Upper lobe of left lung (tissue), 4 donors: ENCODE data around the gene ZNF205.

Experiments used
- EP300 ChIP-seq, 4 donors: sonication (generic); formaldehyde crosslinking; IDR thresholded peaks; one replicate each; pipeline ENCODE4 v1.5.1; 2017; ENCODE audit warnings: antibody characterized with exemption in 4 of 4, control low read depth in 2 of 4
- POLR2A ChIP-seq, 4 donors: fragments of 450-650 bp; IDR thresholded peaks; one replicate each; pipeline ENCODE4 v1.5.1; 2016 to 2017; ENCODE audit warnings: antibody characterized with exemption in 4 of 4, mild to moderate bottlenecking in 2 of 4
- TF ChIP-seq, protein P1 (sequence below), 6 experiments: fragments of 450-650 bp in 4 of 6; fragments of 200-600 bp in 2 of 6; sonication (generic) in 2 of 6; IDR thresholded peaks; one replicate each; pipeline ENCODE4 v1.5.1; 2016 to 2019; ENCODE audit warnings: antibody characterized with exemption in 6 of 6

DNA sequence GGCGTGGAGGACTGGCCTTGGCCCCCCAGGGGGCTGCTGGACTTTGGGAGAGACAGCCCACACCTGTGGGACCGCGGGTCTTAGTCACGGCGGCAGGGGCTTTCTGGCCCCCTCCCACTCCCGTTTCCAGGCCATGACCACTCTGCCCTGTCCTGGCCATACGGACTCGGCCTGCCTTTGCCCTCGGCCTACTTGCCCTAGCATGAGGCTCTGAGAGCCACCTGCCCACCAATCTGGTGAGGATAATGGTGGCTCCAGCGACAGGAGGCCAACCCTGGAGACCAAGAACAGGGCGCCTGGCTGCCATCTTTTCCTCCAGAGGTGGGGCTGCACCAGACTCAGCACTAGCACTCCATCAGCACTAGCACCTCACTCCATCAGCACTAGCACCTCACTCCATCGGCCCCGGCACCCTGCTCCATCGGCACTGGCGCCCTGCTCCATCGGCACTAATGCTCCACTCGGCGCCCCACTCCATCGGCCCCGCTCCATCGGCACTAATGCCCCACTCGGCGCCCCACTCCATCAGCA is 29.5 kb downstream of the ZNF205 start:
- TF ChIP-seq POLR2A (IDR thresholded peaks at IDR 0.05) = no peak
- TF ChIP-seq, protein P1, sequence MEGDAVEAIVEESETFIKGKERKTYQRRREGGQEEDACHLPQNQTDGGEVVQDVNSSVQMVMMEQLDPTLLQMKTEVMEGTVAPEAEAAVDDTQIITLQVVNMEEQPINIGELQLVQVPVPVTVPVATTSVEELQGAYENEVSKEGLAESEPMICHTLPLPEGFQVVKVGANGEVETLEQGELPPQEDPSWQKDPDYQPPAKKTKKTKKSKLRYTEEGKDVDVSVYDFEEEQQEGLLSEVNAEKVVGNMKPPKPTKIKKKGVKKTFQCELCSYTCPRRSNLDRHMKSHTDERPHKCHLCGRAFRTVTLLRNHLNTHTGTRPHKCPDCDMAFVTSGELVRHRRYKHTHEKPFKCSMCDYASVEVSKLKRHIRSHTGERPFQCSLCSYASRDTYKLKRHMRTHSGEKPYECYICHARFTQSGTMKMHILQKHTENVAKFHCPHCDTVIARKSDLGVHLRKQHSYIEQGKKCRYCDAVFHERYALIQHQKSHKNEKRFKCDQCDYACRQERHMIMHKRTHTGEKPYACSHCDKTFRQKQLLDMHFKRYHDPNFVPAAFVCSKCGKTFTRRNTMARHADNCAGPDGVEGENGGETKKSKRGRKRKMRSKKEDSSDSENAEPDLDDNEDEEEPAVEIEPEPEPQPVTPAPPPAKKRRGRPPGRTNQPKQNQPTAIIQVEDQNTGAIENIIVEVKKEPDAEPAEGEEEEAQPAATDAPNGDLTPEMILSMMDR (IDR thresholded peaks at IDR 0.05) = no peak
- no peak for TF ChIP-seq EP300 (IDR thresholded peaks at IDR 0.05)
